Liver (tissue), 3 donors: ENCODE results near the gene BMAL2.

Experiments used
- CTCF ChIP-seq: fragments of 150-350 bp; IDR thresholded peaks from 2 replicates; pipeline ENCODE4 v1.5.1; 2017; ENCODE audit warnings: improper control_type of control experiment, low read depth, low read length; ENCODE audit not compliant: missing input control
- FOXA1 ChIP-seq: IDR thresholded peaks from 2 replicates; pipeline ENCODE4 v1.6.1; 2016; ENCODE audit warnings: antibody characterized with exemption
- FOXA2 ChIP-seq: IDR thresholded peaks from 2 replicates; pipeline ENCODE4 v1.6.1; 2016; ENCODE audit warnings: antibody characterized with exemption
- GABPA ChIP-seq, 2 donors: IDR thresholded peaks in 1 of 2; conservative IDR thresholded peaks in 1 of 2; 2 replicates each; pipeline ENCODE4 v1.6.1; 2016; ENCODE audit warnings: antibody characterized with exemption in 2 of 2, mild to moderate bottlenecking in 1 of 2, moderate library complexity in 1 of 2
- JUND ChIP-seq, 2 donors: IDR thresholded peaks; 2 replicates each; pipeline ENCODE4 v1.6.1; 2016; ENCODE audit warnings: antibody characterized with exemption in 2 of 2
- RAD21 ChIP-seq, 2 donors: IDR thresholded peaks; 2 replicates each; pipeline ENCODE4 v1.6.1; 2016; ENCODE audit warnings: antibody characterized with exemption in 2 of 2, mild to moderate bottlenecking in 2 of 2
- REST ChIP-seq: IDR thresholded peaks from 2 replicates; pipeline ENCODE4 v1.6.1; 2016; ENCODE audit warnings: antibody characterized with exemption, mild to moderate bottlenecking
- RXRA ChIP-seq, 2 donors: IDR thresholded peaks; 2 replicates each; pipeline ENCODE4 v1.6.1; 2017 to 2018; ENCODE audit warnings: antibody characterized with exemption in 2 of 2, mild to moderate bottlenecking in 1 of 2
- TAF1 ChIP-seq: conservative IDR thresholded peaks from 2 replicates; pipeline ENCODE4 v1.6.1; 2016; ENCODE audit warnings: antibody characterized with exemption, mild to moderate bottlenecking
- YY1 ChIP-seq: IDR thresholded peaks from 2 replicates; pipeline ENCODE4 v1.6.1; 2016; ENCODE audit warnings: antibody characterized with exemption, mild to moderate bottlenecking
- TF ChIP-seq, protein P1 (sequence below): IDR thresholded peaks from 2 replicates; pipeline ENCODE4 v1.6.1; 2016; ENCODE audit warnings: antibody characterized with exemption
- donor health status: healthy.
- donor health status: healthy.

DNA sequence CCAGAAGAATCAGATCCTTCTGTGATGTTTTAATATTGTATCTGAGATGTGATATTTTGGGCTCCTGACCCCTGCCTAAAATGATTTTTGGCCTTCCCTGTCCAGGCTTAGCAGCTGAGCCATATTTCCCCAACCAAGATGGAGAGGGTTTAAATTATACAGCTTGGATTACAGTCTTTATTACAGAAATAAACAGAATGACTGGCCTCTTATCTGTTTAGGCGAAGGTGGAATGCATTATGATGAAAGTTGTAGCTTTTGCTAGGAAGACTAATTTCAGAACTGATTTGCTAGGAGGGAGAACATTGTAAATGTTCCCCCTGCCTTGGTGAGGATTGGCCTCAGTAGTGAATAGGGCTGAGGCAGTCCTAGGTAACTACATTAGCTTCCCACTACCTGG, 23.3 kb downstream of the BMAL2 start:
- TF ChIP-seq CTCF (no peak), TAF1 (no peak), REST (no peak), FOXA2 (no peak), JUND (IDR thresholded peaks at IDR 0.05) (no peak), GABPA (IDR thresholded peaks at IDR 0.05 in 1 of 2, conservative IDR thresholded peaks at IDR 0.05 in 1 of 2) (no peak), RAD21 (IDR thresholded peaks at IDR 0.05) (no peak), RXRA (IDR thresholded peaks at IDR 0.05) (no peak), FOXA1 (no peak), YY1 (no peak)
- TF ChIP-seq, protein P1, sequence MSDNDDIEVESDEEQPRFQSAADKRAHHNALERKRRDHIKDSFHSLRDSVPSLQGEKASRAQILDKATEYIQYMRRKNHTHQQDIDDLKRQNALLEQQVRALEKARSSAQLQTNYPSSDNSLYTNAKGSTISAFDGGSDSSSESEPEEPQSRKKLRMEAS = no peak
